HG03439 (cell line): ENCODE measurements around the gene SIL1.
"Not testable (repeated sequence)": the region's sequence is repeated elsewhere in the genome, so short reads cannot be mapped to it uniquely, and the experiment has no call there.

Source experiments
- ATAC-seq: cut with Tn5 transposase; IDR thresholded peaks from one replicate; pipeline ENCODE4 v1.9.1; 2021; ENCODE audit warnings: mild to moderate bottlenecking, moderate library complexity; ENCODE audit not compliant: unreplicated experiment

The SIL1 gene

GRCh38 chr5:139076111-139076510, 122.1 kb downstream of the SIL1 start:
- no peak for ATAC-seq

GRCh38 chr5:139075066-139076050, 122.8 kb downstream of the SIL1 start:
- ATAC-seq, result no peak

GRCh38 chr5:139073956-139074355, 124.2 kb downstream of the SIL1 start:
- not testable (repeated sequence) for ATAC-seq

GRCh38 chr5:139068494-139069151, 129.5 kb downstream of the SIL1 start:
- ATAC-seq, result no peak

- no peak for ATAC-seq
Observed at GRCh38 chr5:139068060-139068459, 130.1 kb downstream of the SIL1 start.

- ATAC-seq, result no peak
Observed at GRCh38 chr5:139065306-139065705, 132.9 kb downstream of the SIL1 start.

GRCh38 chr5:139064613-139065012, 133.6 kb downstream of the SIL1 start:
- ATAC-seq, result no peak

- no peak for ATAC-seq
Observed at GRCh38 chr5:139063664-139064054, 134.5 kb downstream of the SIL1 start.

- ATAC-seq, result no peak
Observed at GRCh38 chr5:139062910-139063663, 135.1 kb downstream of the SIL1 start.

GRCh38 chr5:139061856-139062255, 136.3 kb downstream of the SIL1 start:
- ATAC-seq, result no peak

GRCh38 chr5:139061274-139061673, 136.9 kb downstream of the SIL1 start:
- ATAC-seq, result no peak

- no peak for ATAC-seq
Observed at GRCh38 chr5:139058121-139058520, 140.0 kb downstream of the SIL1 start.

GRCh38 chr5:139057045-139057939, 140.9 kb downstream of the SIL1 start:
- ATAC-seq, result not testable (repeated sequence)

- ATAC-seq, result no peak
Observed at GRCh38 chr5:139052975-139053374, 145.2 kb downstream of the SIL1 start.

GRCh38 chr5:139051392-139051791, 146.8 kb downstream of the SIL1 start:
- ATAC-seq, result no peak

GRCh38 chr5:139050432-139050831, 147.7 kb downstream of the SIL1 start:
- no peak for ATAC-seq

GRCh38 chr5:139049780-139050179, 148.4 kb downstream of the SIL1 start:
- ATAC-seq, result no peak

- ATAC-seq, result no peak
Observed at GRCh38 chr5:139046551-139046950, 151.6 kb downstream of the SIL1 start.

GRCh38 chr5:139043157-139043905, 154.8 kb downstream of the SIL1 start:
- no peak for ATAC-seq

GRCh38 chr5:139040081-139040480, 158.1 kb downstream of the SIL1 start:
- ATAC-seq, result no peak
